Measurements from ENCODE around the gene SMURF2.

SMURF2 gene

GRCh38 chr17:64520359-64520758 lies 141.7 kb downstream of the SMURF2 start:
- H3K4me1 ChIP-seq, result no peaks in the 10 kb centered on the region
- peaks cover 96% of the 10 kb centered on the region for H3K36me3 ChIP-seq
- DNase-seq, result no peak
- no peaks in the 10 kb centered on the region for H3K27me3 ChIP-seq
- no peak overlapping the region for H3K4me3 ChIP-seq (ENCODE audit: low read depth, low read length)
- no peak for TF ChIP-seq CTCF (IDR thresholded peaks at IDR 0.05; ENCODE audit: low read depth, low read length)
- no peaks in the 10 kb centered on the region for H3K9me3 ChIP-seq

- peaks cover 96% of the 10 kb centered on the region for H3K36me3 ChIP-seq
These were observed 142.5 kb downstream of the SMURF2 start for GRCh38 chr17:64519601-64520000.

GRCh38 chr17:64515829-64516228 lies 146.3 kb downstream of the SMURF2 start:
- Histone ChIP-seq H3K9me3 (no peaks in the 10 kb centered on the region), H3K4me3 (ENCODE audit: low read depth, low read length) (no peak overlapping the region), H3K4me1 (no peaks in the 10 kb centered on the region), H3K27me3 (no peaks in the 10 kb centered on the region), H3K36me3 (peaks cover 87% of the 10 kb centered on the region)
- no peak for TF ChIP-seq CTCF (IDR thresholded peaks at IDR 0.05; ENCODE audit: low read depth, low read length)
- no peak for DNase-seq

More at GRCh38 chr17:64519601-64520000, 142.5 kb downstream of the SMURF2 start:
- Histone ChIP-seq H3K4me1 (no peaks in the 10 kb centered on the region), H3K27me3 (no peaks in the 10 kb centered on the region), H3K4me3 (ENCODE audit: low read depth, low read length) (no peak overlapping the region), H3K9me3 (no peaks in the 10 kb centered on the region)
- no peak for DNase-seq
- TF ChIP-seq CTCF (IDR thresholded peaks at IDR 0.05; ENCODE audit: low read depth, low read length), result no peak

- no peak for DNase-seq
- no peak for TF ChIP-seq CTCF (IDR thresholded peaks at IDR 0.05; ENCODE audit: low read depth, low read length)
- Histone ChIP-seq H3K4me3 (ENCODE audit: low read depth, low read length) (no peak overlapping the region), H3K9me3 (no peaks in the 10 kb centered on the region), H3K36me3 (peaks cover 87% of the 10 kb centered on the region), H3K4me1 (no peaks in the 10 kb centered on the region), H3K27me3 (no peaks in the 10 kb centered on the region)
These were observed 146.7 kb downstream of the SMURF2 start for GRCh38 chr17:64515419-64515818.

GRCh38 chr17:64509179-64509578 lies 152.9 kb downstream of the SMURF2 start:
- Histone ChIP-seq H3K36me3 (peaks cover 54% of the 10 kb centered on the region), H3K27me3 (no peaks in the 10 kb centered on the region), H3K4me3 (ENCODE audit: low read depth, low read length) (no peak overlapping the region), H3K4me1 (no peaks in the 10 kb centered on the region), H3K9me3 (no peaks in the 10 kb centered on the region)
- no peak for DNase-seq
- TF ChIP-seq CTCF (IDR thresholded peaks at IDR 0.05; ENCODE audit: low read depth, low read length), result no peak

- no peak for TF ChIP-seq CTCF (IDR thresholded peaks at IDR 0.05; ENCODE audit: low read depth, low read length)
- Histone ChIP-seq H3K4me3 (ENCODE audit: low read depth, low read length) (peak overlapping the region; percentile 73), H3K9me3 (no peaks in the 10 kb centered on the region), H3K4me1 (no peaks in the 10 kb centered on the region), H3K36me3 (peaks cover 54% of the 10 kb centered on the region), H3K27me3 (no peaks in the 10 kb centered on the region)
- DNase-seq, result no peak
These were observed 153.4 kb downstream of the SMURF2 start for GRCh38 chr17:64508683-64509082.
